Trophoblast cell (in vitro differentiated cells and primary cell): ENCODE results near the gene TPX2.

Experiments
- DNase-seq, 2 donors: peaks; one replicate each; pipeline ENCODE4 v3.0.0-alpha.2; 2016
- H2AFZ ChIP-seq: 2 replicates; pipeline ENCODE4 v1.6.1; 2013; ENCODE audit warnings: low read length, moderate library complexity, mild to moderate bottlenecking; ENCODE audit not compliant: insufficient read depth, poor library complexity
- H2AK5ac ChIP-seq: 2 replicates; pipeline ENCODE4 v1.6.1; 2013; ENCODE audit warnings: mild to moderate bottlenecking, low read length
- H2BK120ac ChIP-seq: 2 replicates; pipeline ENCODE4 v1.6.1; 2013; ENCODE audit warnings: low read length, mild to moderate bottlenecking, moderate library complexity; ENCODE audit not compliant: insufficient read depth, poor library complexity
- H2BK12ac ChIP-seq: 2 replicates; pipeline ENCODE4 v1.6.1; 2013; ENCODE audit warnings: mild to moderate bottlenecking, low read length, moderate library complexity
- H2BK5ac ChIP-seq: 2 replicates; pipeline ENCODE4 v1.6.1; 2013; ENCODE audit warnings: low read length, low read depth, moderate library complexity, mild to moderate bottlenecking; ENCODE audit not compliant: poor library complexity
- H3K14ac ChIP-seq: 2 replicates; pipeline ENCODE4 v1.6.1; 2013; ENCODE audit warnings: mild to moderate bottlenecking, low read length
- H3K18ac ChIP-seq: 2 replicates; pipeline ENCODE4 v1.6.1; 2013; ENCODE audit warnings: mild to moderate bottlenecking, low read length
- H3K23ac ChIP-seq: 2 replicates; pipeline ENCODE4 v1.6.1; 2013; ENCODE audit warnings: low read length
- H3K27ac ChIP-seq: 2 replicates; pipeline ENCODE4 v1.5.1; 2013; ENCODE audit warnings: low read depth, mild to moderate bottlenecking, inconsistent platforms, low read length, moderate library complexity
- H3K27me3 ChIP-seq: 2 replicates; pipeline ENCODE4 v1.6.1; 2013; ENCODE audit warnings: inconsistent platforms, mild to moderate bottlenecking, low read length, moderate library complexity; ENCODE audit not compliant: insufficient read depth
- H3K36me3 ChIP-seq, 2 experiments: 1 replicate in 1 of 2; 2 replicates in 1 of 2; pipeline ENCODE4 v1.6.1; 2013; ENCODE audit warnings: low read length in 2 of 2, mild to moderate bottlenecking in 2 of 2, moderate library complexity in 1 of 2; ENCODE audit not compliant: insufficient read depth in 2 of 2, control insufficient read depth in 1 of 2
- H3K4ac ChIP-seq: 2 replicates; pipeline ENCODE4 v1.6.1; 2013; ENCODE audit warnings: low read depth, mild to moderate bottlenecking, low read length, moderate library complexity
- H3K4me1 ChIP-seq, 2 experiments: 1 replicate in 1 of 2; 2 replicates in 1 of 2; pipeline ENCODE4 v1.6.1; 2013; ENCODE audit warnings: low read length in 2 of 2, mild to moderate bottlenecking in 2 of 2, moderate library complexity in 1 of 2; ENCODE audit not compliant: insufficient read depth in 2 of 2, control insufficient read depth in 1 of 2
- H3K4me2 ChIP-seq: 2 replicates; pipeline ENCODE4 v1.6.1; 2013; ENCODE audit warnings: inconsistent platforms, mild to moderate bottlenecking, low read length, moderate library complexity
- H3K4me3 ChIP-seq: 2 replicates; pipeline ENCODE4 v1.5.1; 2013; ENCODE audit warnings: mild to moderate bottlenecking, low read depth, low read length, inconsistent platforms
- H3K79me1 ChIP-seq: one replicate; pipeline ENCODE4 v1.6.1; 2013; ENCODE audit warnings: low read length
- H3K79me2 ChIP-seq: 2 replicates; pipeline ENCODE4 v1.6.1; 2013; ENCODE audit warnings: low read length, mild to moderate bottlenecking; ENCODE audit not compliant: control insufficient read depth, insufficient read depth, poor library complexity
- H3K9ac ChIP-seq: 2 replicates; pipeline ENCODE4 v1.6.1; 2013; ENCODE audit warnings: mild to moderate bottlenecking, low read length
- H3K9me3 ChIP-seq: 2 replicates; pipeline ENCODE4 v1.6.1; 2013; ENCODE audit warnings: low read depth, mild to moderate bottlenecking, control low read depth, inconsistent platforms, low read length; ENCODE audit not compliant: insufficient read depth
- H4K12ac ChIP-seq: 2 replicates; pipeline ENCODE4 v1.6.1; 2013; ENCODE audit warnings: low read depth, mild to moderate bottlenecking, low read length, moderate library complexity
- H4K8ac ChIP-seq: 2 replicates; pipeline ENCODE4 v1.6.1; 2013; ENCODE audit warnings: low read depth, mild to moderate bottlenecking, low read length, moderate library complexity
- H4K91ac ChIP-seq: one replicate; pipeline ENCODE4 v1.6.1; 2013; ENCODE audit warnings: low read depth, mild to moderate bottlenecking, low read length, moderate library complexity
- WGBS: extraction: QIAGEN DNeasy Blood & Tissue Kit; methylation state at CpG from one replicate; pipeline ENCODE4 v1.1.7; 2013; ENCODE audit warnings: missing lambda C conversion rate; ENCODE audit not compliant: insufficient read length, insufficient coverage; ENCODE audit errors: extremely low coverage; 5-methylcytosine and 5-hydroxymethylcytosine counted together

Gene TPX2

DNA sequence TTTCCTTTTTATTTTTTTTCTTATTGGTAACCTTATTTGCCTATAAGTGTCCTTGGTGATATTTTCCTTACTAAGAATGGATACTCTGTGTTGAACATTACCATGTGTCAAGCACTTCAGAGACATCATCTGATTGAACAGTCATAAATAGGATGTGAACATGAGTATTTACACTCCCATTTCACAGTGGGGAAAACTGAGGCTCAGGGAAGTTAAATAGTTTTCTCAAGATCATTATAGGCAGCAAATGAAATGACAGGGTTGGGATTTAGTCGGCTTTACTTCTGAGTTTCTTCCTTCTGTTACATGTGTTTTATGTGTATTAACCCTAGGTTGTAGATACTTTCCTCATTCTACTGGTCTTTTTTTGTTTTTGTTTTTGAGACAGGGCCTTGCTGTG, 35.3 kb downstream of the TPX2 start:
- no CpG with 5 or more reads among the region's 1 CpG for WGBS

DNA sequence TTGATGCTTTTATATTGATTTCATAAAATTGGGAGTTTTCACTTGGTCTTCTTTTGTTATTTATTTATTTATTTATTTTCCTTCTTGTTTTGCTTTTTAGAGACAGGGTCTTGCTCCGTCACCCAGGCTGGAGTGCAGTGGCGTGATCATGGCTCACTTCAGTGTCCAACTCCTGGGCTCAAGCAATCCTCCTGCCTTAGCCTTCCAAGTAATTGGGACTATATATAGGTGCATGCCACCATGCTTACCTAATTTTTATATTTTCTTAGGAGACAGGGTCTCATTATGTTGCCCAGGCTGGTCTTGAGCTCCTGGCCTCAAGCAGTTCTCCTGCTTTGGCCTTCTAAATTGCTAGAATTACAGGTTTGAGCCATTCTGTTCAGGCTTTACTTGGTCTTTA, 41.7 kb downstream of the TPX2 start:
- Histone ChIP-seq H3K4ac (no peak overlapping the region), H3K9me3 (no peaks in the 10 kb centered on the region), H3K18ac (no peak overlapping the region), H3K14ac (no peak overlapping the region), H2BK12ac (no peak overlapping the region), H2AFZ (no peak overlapping the region), H2AK5ac (no peak overlapping the region), H3K4me2 (no peak overlapping the region), H4K8ac (no peak overlapping the region), H3K79me1 (no peaks in the 10 kb centered on the region), H3K27ac (no peak overlapping the region), H3K9ac (no peak overlapping the region), H3K23ac (no peak overlapping the region), H3K27me3 (no peaks in the 10 kb centered on the region), H3K4me1 (no peaks in the 10 kb centered on the region), H2BK5ac (no peak overlapping the region), H2BK120ac (no peak overlapping the region), H4K91ac (no peak overlapping the region), H3K4me3 (no peak overlapping the region), H3K36me3 (peaks cover 36 to 57% of the 10 kb centered on the region in 2 experiments), H3K79me2 (no peaks in the 10 kb centered on the region), H4K12ac (no peak overlapping the region)
- no peak for DNase-seq
- no CpG with 5 or more reads among the region's 2 CpGs for WGBS

More for the DNA sequence above, 35.3 kb downstream of the TPX2 start:
- Histone ChIP-seq H3K27me3 (no peaks in the 10 kb centered on the region), H2BK12ac (no peak overlapping the region), H3K79me1 (no peaks in the 10 kb centered on the region), H2BK5ac (no peak overlapping the region), H3K79me2 (no peaks in the 10 kb centered on the region), H3K27ac (no peak overlapping the region), H2AK5ac (no peak overlapping the region), H3K9me3 (no peaks in the 10 kb centered on the region), H3K4ac (no peak overlapping the region), H3K4me2 (no peak overlapping the region), H3K36me3 (peaks cover 28 to 39% of the 10 kb centered on the region in 2 experiments), H4K12ac (no peak overlapping the region), H3K9ac (no peak overlapping the region), H3K4me3 (no peak overlapping the region), H3K4me1 (no peaks in the 10 kb centered on the region), H3K18ac (no peak overlapping the region), H4K8ac (no peak overlapping the region), H3K23ac (no peak overlapping the region), H3K14ac (no peak overlapping the region), H2BK120ac (no peak overlapping the region), H2AFZ (no peak overlapping the region), H4K91ac (no peak overlapping the region)
- no peak for DNase-seq

DNA sequence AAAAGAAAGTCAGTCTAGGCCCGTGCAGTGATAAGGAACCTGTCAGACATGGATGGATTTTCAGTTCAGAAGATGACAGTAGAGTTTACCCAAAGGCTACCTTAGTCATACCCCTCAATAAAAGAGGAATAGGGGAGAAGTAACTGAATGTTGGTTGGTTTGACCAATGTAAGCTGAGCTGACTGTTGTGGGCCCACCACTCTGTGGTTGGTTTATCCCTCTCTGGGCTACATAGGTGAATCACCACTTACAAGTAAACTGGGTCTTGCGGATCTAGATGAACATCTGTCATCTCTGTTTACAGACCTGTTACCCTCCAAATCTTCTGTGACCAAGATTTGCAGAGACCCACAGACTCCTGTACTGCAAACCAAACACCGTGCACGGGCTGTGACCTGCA, 42.9 kb downstream of the TPX2 start:
- H4K12ac ChIP-seq: no peak overlapping the region
- H3K79me1 ChIP-seq: no peaks in the 10 kb centered on the region
- H3K36me3 ChIP-seq: peaks cover 34 to 60% of the 10 kb centered on the region in 2 experiments
- no peak overlapping the region for H4K91ac ChIP-seq
- H3K9me3 ChIP-seq: no peaks in the 10 kb centered on the region
- H3K4ac ChIP-seq: no peak overlapping the region
- no CpG with 5 or more reads among the region's 4 CpGs for WGBS
- no peak overlapping the region for H2BK120ac ChIP-seq
- no peak for DNase-seq
- H3K4me1 ChIP-seq: no peaks in the 10 kb centered on the region
- H3K27me3 ChIP-seq: no peaks in the 10 kb centered on the region
- H3K18ac ChIP-seq: no peak overlapping the region
- no peak overlapping the region for H3K27ac ChIP-seq
- H3K79me2 ChIP-seq: no peaks in the 10 kb centered on the region
- no peak overlapping the region for H3K9ac ChIP-seq
- no peak overlapping the region for H2AK5ac ChIP-seq
- no peak overlapping the region for H3K14ac ChIP-seq
- H3K23ac ChIP-seq: no peak overlapping the region
- no peak overlapping the region for H4K8ac ChIP-seq
- H3K4me2 ChIP-seq: no peak overlapping the region
- H3K4me3 ChIP-seq: no peak overlapping the region
- H2BK12ac ChIP-seq: no peak overlapping the region
- H2BK5ac ChIP-seq: no peak overlapping the region
- H2AFZ ChIP-seq: no peak overlapping the region

DNA sequence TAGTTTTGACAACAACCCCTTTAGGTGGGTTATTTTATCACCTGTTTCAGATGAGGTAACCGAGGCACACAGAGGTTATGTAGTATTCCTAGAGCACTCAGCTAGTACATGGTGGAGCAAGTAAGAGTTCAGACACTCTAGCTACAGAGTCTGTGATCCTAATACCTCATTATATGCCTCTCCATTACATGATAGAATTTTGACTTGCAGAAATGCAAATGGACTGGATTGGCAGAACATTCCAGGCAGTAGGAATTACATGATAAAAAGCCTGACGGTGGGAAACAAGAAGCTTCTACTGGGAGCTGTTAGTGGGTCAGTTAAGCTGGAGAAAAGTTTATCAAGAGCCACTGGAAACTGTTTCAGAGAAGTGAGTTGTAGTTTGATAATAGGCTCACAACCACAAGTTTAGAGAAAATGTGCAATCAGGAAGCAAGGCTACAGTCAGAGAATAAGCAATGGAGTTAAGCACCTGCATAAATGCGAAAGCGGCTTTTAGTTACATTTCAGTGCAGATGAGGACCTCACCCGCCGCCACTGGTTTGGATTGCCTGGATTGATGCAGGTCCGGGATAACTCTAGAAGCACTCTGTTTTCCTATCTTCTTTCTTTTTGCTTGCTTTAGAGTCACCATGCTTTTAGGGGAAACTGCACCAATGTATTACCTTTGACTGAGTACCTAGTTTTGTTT, 45.4 kb downstream of the TPX2 start:
- Histone ChIP-seq H3K79me1 (no peaks in the 10 kb centered on the region), H3K9ac (no peak overlapping the region), H3K4me1 (no peaks in the 10 kb centered on the region), H3K27me3 (no peaks in the 10 kb centered on the region), H2AFZ (no peak overlapping the region), H3K9me3 (no peaks in the 10 kb centered on the region), H2AK5ac (no peak overlapping the region), H3K14ac (no peak overlapping the region), H4K12ac (no peak overlapping the region), H3K27ac (no peak overlapping the region), H3K4ac (no peak overlapping the region), H2BK12ac (no peak overlapping the region), H3K23ac (no peak overlapping the region), H2BK120ac (no peak overlapping the region), H2BK5ac (no peak overlapping the region), H3K4me3 (no peak overlapping the region), H4K91ac (no peak overlapping the region), H3K36me3 (peaks cover 33 to 54% of the 10 kb centered on the region in 2 experiments), H4K8ac (no peak overlapping the region), H3K4me2 (no peak overlapping the region), H3K18ac (no peak overlapping the region), H3K79me2 (no peaks in the 10 kb centered on the region)
- no peak for DNase-seq
- WGBS: no CpG with 5 or more reads among the region's 7 CpGs
